Thoracic aorta (tissue), 2 donors: Measurements from ENCODE around the gene CGB3. TPM values are rescaled to one million over a fixed set of nuclear protein-coding genes. Genes with fewer than 3 reads are reported as not detected.

Experiments
- ATAC-seq: fragments of 150-250 bp; one replicate; pipeline ENCODE4 v1.8.0; 2017; ENCODE audit warnings: low read depth; ENCODE audit not compliant: insufficient number of reproducible peaks, low FRiP score
- DNase-seq: peaks from one replicate; pipeline ENCODE4 v3.0.0-alpha.2; 2020; ENCODE audit warnings: low spot score
- H3K27ac ChIP-seq, 2 donors: fragments of 200-600 bp; sonication (generic); 1 replicate in 1 of 2; 2 replicates in 1 of 2; pipeline ENCODE4 v1.5.1; 2016; ENCODE audit warnings: mild to moderate bottlenecking in 2 of 2, moderate library complexity in 2 of 2
- H3K27me3 ChIP-seq: fragments of 200-600 bp; sonication (generic); replicated peaks from 2 replicates; pipeline ENCODE4 v1.6.0; 2016; ENCODE audit warnings: mild to moderate bottlenecking; ENCODE audit not compliant: insufficient read depth
- H3K36me3 ChIP-seq: fragments of 200-600 bp; sonication (generic); one replicate; pipeline ENCODE4 v1.5.1; 2016
- H3K4me1 ChIP-seq, 2 donors: fragments of 200-600 bp; sonication (generic); 1 replicate in 1 of 2; 2 replicates in 1 of 2; pipeline versions ENCODE4 v1.5.1 to v1.6.0; 2016; ENCODE audit warnings: low read depth in 2 of 2, mild to moderate bottlenecking in 1 of 2; ENCODE audit not compliant: control insufficient read depth in 1 of 2
- H3K4me3 ChIP-seq: fragments of 200-600 bp; sonication (generic); 2 replicates; pipeline ENCODE4 v1.5.1; 2016; ENCODE audit warnings: mild to moderate bottlenecking
- H3K9me3 ChIP-seq: fragments of 200-600 bp; sonication (generic); 2 replicates; pipeline ENCODE4 v1.5.1; 2016
- CTCF ChIP-seq: fragments of 200-600 bp; sonication (generic); IDR thresholded peaks from one replicate; pipeline ENCODE4 v1.5.1; 2019; ENCODE audit warnings: antibody characterized with exemption
- total RNA-seq, 2 donors: library from RNA; depleted of rRNA; stranded (reverse); fragments of >200 nt; gene quantifications; one replicate each; pipeline versions ENCODE4 v1.1.0 to v1.2.3, GENCODE V29; 2016

CGB3 gene
- total RNA-seq, 2 donors from 2014 or later = not detected

GRCh38 chr19:49014870-49015255 lies 9.3 kb downstream of the CGB3 start:
- H3K4me3 ChIP-seq = no peak overlapping the region
- no peak for DNase-seq
- no peak for ATAC-seq
- peaks cover 15 to 24% of the 10 kb centered on the region in 2 donors for H3K4me1 ChIP-seq
- H3K9me3 ChIP-seq = no peaks in the 10 kb centered on the region
- H3K27ac ChIP-seq = no peak overlapping the region
- peaks cover 25% of the 10 kb centered on the region for H3K36me3 ChIP-seq
- H3K27me3 ChIP-seq = no peaks in the 10 kb centered on the region
- no peak for TF ChIP-seq CTCF

GRCh38 chr19:49014123-49014869 lies 9.8 kb downstream of the CGB3 start:
- H3K36me3 ChIP-seq = peaks cover 29% of the 10 kb centered on the region
- no peak overlapping the region for H3K4me3 ChIP-seq
- no peak for TF ChIP-seq CTCF
- no peak for DNase-seq
- no peaks in the 10 kb centered on the region for H3K27me3 ChIP-seq
- no peak for ATAC-seq
- H3K27ac ChIP-seq = no peak overlapping the region
- H3K4me1 ChIP-seq = peaks cover 11 to 20% of the 10 kb centered on the region in 2 donors
- no peaks in the 10 kb centered on the region for H3K9me3 ChIP-seq

GRCh38 chr19:49011194-49011593 lies 12.9 kb downstream of the CGB3 start:
- no peak for ATAC-seq
- H3K36me3 ChIP-seq = peaks cover 41% of the 10 kb centered on the region

GRCh38 chr19:49010453-49010852 lies 13.7 kb downstream of the CGB3 start:
- no peak for TF ChIP-seq CTCF
- Histone ChIP-seq H3K27me3 (no peaks in the 10 kb centered on the region), H3K27ac (no peak overlapping the region), H3K36me3 (peaks cover 47% of the 10 kb centered on the region), H3K9me3 (no peaks in the 10 kb centered on the region), H3K4me1 (no peaks in the 10 kb centered on the region), H3K4me3 (no peak overlapping the region)
- ATAC-seq (no peak), DNase-seq (no peak)

More at GRCh38 chr19:49011194-49011593, 12.9 kb downstream of the CGB3 start:
- no peak overlapping the region for H3K4me3 ChIP-seq
- no peak overlapping the region for H3K27ac ChIP-seq
- TF ChIP-seq CTCF = no peak
- DNase-seq = no peak
- H3K4me1 ChIP-seq = no peaks in the 10 kb centered on the region
- H3K9me3 ChIP-seq = no peaks in the 10 kb centered on the region
- H3K27me3 ChIP-seq = no peaks in the 10 kb centered on the region

GRCh38 chr19:49009828-49010227 lies 14.3 kb downstream of the CGB3 start:
- no peaks in the 10 kb centered on the region for H3K27me3 ChIP-seq
- no peak for TF ChIP-seq CTCF
- ATAC-seq (no peak), DNase-seq (no peak)
- H3K4me1 ChIP-seq = no peaks in the 10 kb centered on the region
- H3K36me3 ChIP-seq = peaks cover 48% of the 10 kb centered on the region
- H3K9me3 ChIP-seq = no peaks in the 10 kb centered on the region
- no peak overlapping the region for H3K27ac ChIP-seq
- no peak overlapping the region for H3K4me3 ChIP-seq
